ENCODE measurements around the gene C12orf43. TPM values are rescaled to one million over a fixed set of nuclear protein-coding genes. Genes with fewer than 3 reads are reported as not detected.

C12orf43 gene
- total RNA-seq, 1 experiment from 2014 or later, result 21.8 TPM

- no peak for DNase-seq (ENCODE audit: low read depth)
These were observed 16.8 kb downstream of the C12orf43 start for GRCh38 chr12:120999191-121000120.

- DNase-seq (ENCODE audit: low read depth), result no peak
These were observed 17.9 kb downstream of the C12orf43 start for GRCh38 chr12:120998435-120998834.

- no peak for DNase-seq (ENCODE audit: low read depth)
These were observed 18.8 kb downstream of the C12orf43 start for GRCh38 chr12:120997448-120997847.

DNA sequence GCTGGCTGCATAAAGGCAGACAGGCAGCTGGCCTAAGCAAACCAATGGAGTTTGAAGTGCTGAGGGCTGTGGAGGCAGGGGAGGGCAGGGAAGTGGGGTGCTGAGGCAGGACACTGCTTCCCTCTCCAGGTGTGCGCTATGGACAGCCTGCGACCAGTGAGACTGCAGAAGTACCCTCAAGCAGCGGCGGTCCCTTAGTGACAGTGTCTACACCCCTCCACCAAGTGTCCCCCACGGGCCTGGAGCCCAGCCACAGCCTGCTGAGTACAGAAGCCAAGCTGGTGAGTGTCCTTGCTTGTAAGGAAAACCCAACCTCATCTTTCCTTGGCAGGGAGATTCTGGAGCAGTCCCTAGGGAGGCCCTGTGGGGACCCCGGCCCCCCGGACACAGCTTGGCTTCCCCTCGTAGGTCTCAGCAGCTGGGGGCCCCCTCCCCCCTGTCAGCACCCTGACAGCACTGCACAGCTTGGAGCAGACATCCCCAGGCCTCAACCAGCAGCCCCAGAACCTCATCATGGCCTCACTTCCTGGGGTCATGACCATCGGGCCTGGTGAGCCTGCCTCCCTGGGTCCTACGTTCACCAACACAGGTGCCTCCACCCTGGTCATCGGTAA, 20.0 kb downstream of the C12orf43 start:
- no peak for DNase-seq (ENCODE audit: low read depth)

DNA sequence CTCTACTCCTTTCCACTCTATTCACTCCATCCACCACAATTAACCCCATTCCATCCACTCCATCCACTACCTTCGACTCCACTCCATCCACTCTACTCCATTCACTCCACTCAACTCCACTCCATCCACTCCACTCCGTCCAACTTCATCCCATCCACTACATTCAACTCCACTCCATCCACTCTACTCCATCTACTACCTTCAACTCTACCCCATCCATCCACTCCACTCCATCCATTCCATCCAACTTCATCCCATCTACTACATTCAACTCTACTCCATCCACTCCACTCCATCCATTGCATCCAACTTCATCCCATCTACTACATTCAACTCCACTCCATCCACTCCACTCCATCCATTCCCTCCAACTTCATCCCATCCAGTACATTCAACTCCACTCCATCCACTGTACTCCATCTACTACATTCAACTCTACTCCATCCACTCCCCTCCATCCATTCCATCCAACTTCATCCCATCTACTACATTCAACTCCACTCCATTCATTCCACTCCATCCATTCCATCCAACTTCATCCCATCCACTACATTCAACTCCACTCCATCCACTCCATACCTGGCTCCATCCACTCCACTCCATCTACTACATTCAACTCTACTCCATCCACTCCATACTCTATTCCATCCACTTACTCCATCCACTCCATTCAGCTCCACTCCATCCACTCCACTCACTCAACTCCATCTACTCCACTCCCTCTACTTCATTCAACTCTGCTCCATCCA, 21.5 kb downstream of the C12orf43 start:
- DNase-seq (ENCODE audit: low read depth), result no peak

DNA sequence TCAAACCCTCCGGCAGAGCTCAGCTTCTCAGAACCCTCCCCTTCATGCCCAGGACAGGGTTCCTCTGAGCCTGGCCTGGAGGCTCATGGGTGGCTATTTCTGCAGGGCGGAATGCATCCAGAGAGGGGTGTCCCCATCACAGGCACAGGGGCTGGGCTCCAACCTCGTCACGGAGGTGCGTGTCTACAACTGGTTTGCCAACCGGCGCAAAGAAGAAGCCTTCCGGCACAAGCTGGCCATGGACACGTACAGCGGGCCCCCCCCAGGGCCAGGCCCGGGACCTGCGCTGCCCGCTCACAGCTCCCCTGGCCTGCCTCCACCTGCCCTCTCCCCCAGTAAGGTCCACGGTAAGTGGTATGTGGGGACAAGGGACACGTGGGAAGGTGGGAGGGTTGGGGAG, 22.2 kb downstream of the C12orf43 start:
- no peak for DNase-seq (ENCODE audit: low read depth)

DNA sequence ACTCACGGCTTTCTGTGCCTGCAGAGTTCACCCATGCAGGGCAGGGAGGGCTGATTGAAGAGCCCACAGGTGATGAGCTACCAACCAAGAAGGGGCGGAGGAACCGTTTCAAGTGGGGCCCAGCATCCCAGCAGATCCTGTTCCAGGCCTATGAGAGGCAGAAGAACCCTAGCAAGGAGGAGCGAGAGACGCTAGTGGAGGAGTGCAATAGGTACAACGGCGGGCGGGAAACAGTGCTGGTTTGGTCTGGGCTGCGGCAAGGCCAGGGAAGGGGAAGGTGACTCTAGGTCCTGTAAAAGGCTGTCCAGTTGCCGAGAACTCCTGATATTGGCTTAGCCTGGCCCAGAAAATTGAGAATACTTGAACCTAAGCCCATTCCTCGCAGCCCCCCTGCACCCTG, 22.8 kb downstream of the C12orf43 start:
- no peak for DNase-seq (ENCODE audit: low read depth)

DNA sequence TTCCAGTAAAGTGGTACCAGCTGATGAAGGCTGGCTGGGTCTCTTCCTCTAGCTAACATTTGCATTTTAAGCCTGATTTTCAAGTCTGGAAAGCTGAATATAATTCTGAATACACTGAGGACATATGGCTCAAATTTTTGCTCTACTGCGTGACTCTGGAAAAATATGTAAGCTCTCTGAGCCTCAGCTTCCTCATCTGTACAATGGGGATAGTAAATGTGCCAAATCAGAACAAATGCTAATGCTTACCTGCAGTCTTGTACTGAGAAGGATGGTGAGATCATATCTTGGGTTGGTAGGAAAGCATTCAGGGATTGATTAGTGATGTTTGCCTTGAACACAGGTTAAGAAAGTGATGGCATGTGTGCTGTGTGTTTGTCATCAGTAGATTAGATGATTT, 23.3 kb downstream of the C12orf43 start:
- no peak for DNase-seq (ENCODE audit: low read depth)

DNA sequence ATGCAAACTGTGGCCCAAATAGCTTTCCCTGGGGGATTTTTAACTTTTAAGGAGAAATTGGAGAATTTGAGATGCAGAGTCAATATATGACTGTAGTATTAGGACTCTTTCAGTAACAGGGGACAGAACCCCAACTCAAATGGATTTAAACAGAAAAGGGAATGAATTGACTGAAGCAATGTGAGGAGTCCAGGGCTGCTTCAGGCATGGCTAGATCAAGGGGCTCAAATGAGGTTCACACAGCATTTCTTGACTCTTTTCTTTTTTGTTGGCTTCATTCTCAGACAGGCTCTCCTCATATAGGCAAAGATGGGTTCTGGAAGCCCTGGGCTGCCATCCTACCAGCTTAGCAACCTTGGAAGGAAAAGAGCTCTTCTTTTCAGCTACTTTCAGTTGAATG, 24.3 kb downstream of the C12orf43 start:
- no peak for DNase-seq (ENCODE audit: low read depth)

DNA sequence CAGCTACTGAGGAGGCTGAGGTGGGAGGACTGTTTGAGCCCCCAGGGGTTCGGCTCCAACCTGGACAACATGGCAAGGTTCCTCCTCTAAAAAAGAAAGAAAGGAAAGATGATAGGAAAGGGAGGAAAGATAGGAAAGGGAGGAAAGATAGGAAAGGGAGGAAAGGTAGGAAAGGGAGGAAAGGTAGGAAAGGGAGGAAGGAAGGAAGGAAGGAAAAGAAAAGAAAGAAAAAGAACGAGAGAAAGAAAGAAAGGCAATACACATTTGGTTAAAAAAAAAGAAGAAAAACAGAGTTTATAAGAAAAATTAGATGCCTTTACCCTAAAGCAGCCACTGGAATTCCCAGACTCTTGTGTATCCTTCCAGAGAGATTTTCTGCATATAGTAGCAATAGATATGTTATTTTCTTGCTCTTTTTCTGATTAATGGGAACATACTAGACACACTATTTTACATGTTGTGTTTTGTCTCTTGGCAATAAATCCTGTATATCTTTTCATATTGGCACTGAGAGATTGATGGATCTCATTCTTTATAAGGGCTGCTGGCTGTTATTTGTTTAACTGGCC, 25.7 kb downstream of the C12orf43 start:
- no peak for DNase-seq (ENCODE audit: low read depth)

DNA sequence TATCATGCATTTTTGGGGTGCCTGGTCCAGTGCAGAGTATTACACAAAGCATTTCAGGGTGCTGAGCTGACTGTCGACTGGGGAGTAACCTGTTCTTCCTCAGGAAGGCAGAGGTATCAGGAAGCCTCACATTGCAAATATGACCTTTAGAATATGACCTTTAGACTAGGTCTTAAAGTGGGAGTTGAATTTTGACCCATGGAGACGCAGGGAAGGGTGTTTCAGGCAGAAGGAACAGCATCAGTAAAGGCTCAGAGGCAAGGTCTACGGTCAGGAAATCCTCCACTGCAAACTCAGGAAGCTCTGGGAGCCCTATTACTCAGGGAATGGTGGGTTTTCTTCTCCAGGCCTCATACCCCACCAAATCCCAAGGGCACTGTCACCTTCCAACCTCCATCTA, 26.6 kb downstream of the C12orf43 start:
- no peak for DNase-seq (ENCODE audit: low read depth)

- no peak for DNase-seq (ENCODE audit: low read depth)
These were observed 27.6 kb downstream of the C12orf43 start for GRCh38 chr12:120988658-120989057.

DNA sequence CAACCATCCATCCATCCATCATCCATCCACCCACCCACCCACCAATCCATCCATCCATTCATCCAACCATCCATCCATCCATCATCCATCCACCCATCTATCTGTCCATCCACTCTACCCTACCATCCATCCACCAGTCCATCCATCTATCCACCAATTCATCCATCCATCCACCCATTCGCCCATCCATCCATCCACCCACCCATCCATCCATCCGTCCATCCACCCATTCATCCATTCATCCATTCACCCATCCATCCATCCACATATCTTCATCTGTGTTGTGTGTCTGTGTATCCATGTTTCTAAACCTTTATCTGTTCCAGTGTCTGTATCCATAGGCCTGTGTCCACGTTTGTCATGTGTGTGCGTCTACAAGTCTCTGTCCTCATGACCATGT, 28.1 kb downstream of the C12orf43 start:
- DNase-seq (ENCODE audit: low read depth), result no peak

GRCh38 chr12:120984351-120984898, 31.9 kb downstream of the C12orf43 start:
- no peak for DNase-seq (ENCODE audit: low read depth)

- DNase-seq (ENCODE audit: low read depth), result no peak
These were observed 32.5 kb downstream of the C12orf43 start for GRCh38 chr12:120983759-120984158.

DNA sequence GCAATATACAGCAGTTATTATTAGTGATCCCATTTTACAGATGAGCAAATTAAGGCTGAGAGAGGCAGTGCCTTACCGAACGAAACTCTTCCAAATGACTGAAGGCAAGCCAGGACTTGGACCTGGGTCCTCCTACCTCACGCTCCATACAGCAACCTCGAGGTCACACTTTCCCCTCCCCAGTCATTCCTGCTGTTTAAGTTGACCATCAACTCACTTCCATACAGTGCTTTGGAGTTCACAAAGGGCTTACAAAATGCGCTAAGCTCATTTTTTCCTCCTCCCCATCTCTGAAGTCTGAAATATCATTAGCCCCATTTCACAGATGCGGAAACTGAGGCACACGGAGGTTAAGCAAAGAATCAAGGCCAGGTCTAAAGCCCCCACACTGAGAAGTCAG, 33.6 kb downstream of the C12orf43 start:
- DNase-seq (ENCODE audit: low read depth), result no peak

GRCh38 chr12:120981407-120981941, 34.8 kb downstream of the C12orf43 start:
- DNase-seq (ENCODE audit: low read depth), result no peak

DNA sequence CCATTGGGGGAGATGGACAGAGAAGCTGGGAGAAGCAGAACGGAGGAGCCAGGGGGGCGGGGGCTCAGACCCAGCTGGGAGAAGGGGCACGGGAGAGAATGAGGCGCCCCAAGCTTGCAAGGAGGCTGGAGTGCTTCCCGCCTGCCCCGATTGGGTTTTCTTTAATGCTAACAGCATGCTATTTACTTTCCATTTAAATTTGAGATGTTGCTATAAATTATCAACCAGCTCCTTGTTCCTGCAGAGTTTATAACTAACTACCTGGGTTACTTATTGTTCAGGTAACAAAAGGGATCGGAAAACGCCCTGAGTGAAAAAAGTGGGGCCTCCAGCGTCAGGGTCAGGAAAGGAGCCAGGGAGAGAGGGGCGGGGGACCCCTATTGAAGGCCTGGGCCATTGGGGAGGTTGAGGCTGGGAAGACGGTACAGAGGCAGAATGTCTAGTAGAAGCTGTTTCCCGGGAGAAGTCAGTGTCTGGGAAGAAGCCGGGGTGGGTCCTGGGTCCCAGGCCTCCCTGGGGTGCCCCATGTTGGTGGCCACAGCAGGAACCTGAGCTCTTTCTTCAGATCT, 35.4 kb downstream of the C12orf43 start:
- DNase-seq (ENCODE audit: low read depth), result no peak

- DNase-seq (ENCODE audit: low read depth), result no peak
These were observed 36.2 kb downstream of the C12orf43 start for GRCh38 chr12:120979862-120980696.

DNA sequence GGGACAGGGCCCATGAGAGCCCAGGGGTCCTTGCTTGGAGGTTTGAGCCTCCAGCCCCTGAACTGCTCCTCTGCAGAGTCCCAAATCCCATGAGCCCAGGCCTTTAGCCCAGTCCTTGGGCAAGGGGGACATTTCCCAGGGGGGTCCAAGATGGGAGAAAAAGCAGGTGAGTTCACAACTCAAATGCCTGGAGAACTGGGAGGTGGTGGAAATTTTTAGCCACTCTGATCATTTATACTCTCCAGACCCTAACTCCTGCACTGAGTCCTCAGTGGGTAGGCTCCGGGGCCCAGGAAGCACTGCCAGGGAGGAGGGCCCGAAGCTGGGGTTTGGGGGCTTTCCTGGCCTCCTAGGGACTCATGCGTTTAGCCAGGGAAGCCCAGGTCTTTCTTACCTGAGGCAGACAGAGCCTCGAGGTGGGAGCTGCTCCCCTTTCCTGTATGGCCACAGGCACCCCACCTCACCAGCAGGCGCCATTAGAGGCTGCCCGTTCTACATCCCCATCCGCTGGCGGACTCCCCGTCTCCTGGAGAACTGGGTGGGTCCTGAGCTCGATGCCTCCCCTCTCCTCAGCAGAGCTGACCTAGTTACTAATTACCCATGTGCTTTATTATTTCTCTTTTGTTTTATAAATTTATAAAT, 36.9 kb downstream of the C12orf43 start:
- no peak for DNase-seq (ENCODE audit: low read depth)

Data from Daoy (cell line).